Left lung (tissue), 10 donors: ENCODE results near the gene CIART. TPM values are rescaled to one million over a fixed set of nuclear protein-coding genes. Genes with fewer than 3 reads are reported as not detected.

Experiments used
- ATAC-seq: fragments of 200-7000 bp; cut with Tn5 transposase; one replicate; pipeline ENCODE4 v1.9.1; 2020; ENCODE audit warnings: moderate library complexity
- DNase-seq, 4 donors: peaks; one replicate each; pipeline ENCODE4 v3.0.0-alpha.2; 2013 to 2020
- H3K27ac ChIP-seq, 2 donors: fragments of 200-600 bp; sonication (generic) in 1 of 2; one replicate each; pipeline versions ENCODE4 v1.5.0 to v1.8.0; 2020 to 2021
- H3K27me3 ChIP-seq, 2 donors: fragments of 200-600 bp; sonication (generic) in 1 of 2; one replicate each; pipeline versions ENCODE4 v1.5.0 to v1.8.0; 2020 to 2021
- H3K36me3 ChIP-seq, 2 donors: fragments of 200-600 bp; sonication (generic) in 1 of 2; one replicate each; pipeline versions ENCODE4 v1.5.0 to v1.8.0; 2020 to 2021
- H3K4me1 ChIP-seq, 2 donors: fragments of 200-600 bp; one replicate each; pipeline ENCODE4 v1.8.0; 2021
- H3K4me3 ChIP-seq, 2 donors: fragments of 200-600 bp; sonication (generic) in 1 of 2; one replicate each; pipeline versions ENCODE4 v1.5.0 to v1.8.0; 2020 to 2021; ENCODE audit warnings: mild to moderate bottlenecking in 1 of 2
- H3K9me3 ChIP-seq, 2 donors: fragments of 200-600 bp; sonication (generic) in 1 of 2; one replicate each; pipeline versions ENCODE4 v1.5.0 to v1.8.0; 2020 to 2021
- CTCF ChIP-seq, 2 donors: fragments of 200-600 bp; sonication (generic) in 1 of 2; IDR thresholded peaks; one replicate each; pipeline versions ENCODE4 v1.5.0 to v1.8.0; 2021; ENCODE audit warnings: antibody characterized with exemption in 2 of 2
- intact Hi-C, 2 donors: fragments of 100-400 bp; cut with DNase I; formaldehyde crosslinking; loops; one replicate each; pipeline versions ENCODE4 v1.11.2 to v1.14.2; 2022
- polyA plus RNA-seq, 6 donors: library from polyadenylated mRNA; unstranded; fragments of 120-200 nt; gene quantifications; one replicate each; pipeline ENCODE4 v1.2.1, GENCODE V29; 2013; ENCODE audit not compliant: insufficient read length in 6 of 6
- total RNA-seq, 2 donors: library from RNA; stranded (reverse); fragmentation: NEBNext Ultra II Directional; extraction: Animal tissue kit (Norgen Biotek cat#: 25700); gene quantifications; one replicate each; pipeline ENCODE4 v1.2.1, GENCODE V29; 2021
- donor health status: DM: no; HTN: yes; CAD: no.
- donor health status: DM: no; HTN: no; CAD: no.

The CIART gene
- total and polyA plus RNA-seq, 8 donors, result 3.4 to 13.2 (median 8.3) TPM

- no peak for TF ChIP-seq CTCF (IDR thresholded peaks at IDR 0.05)
- H3K9me3 ChIP-seq, result no peaks in the 10 kb centered on the region
- peaks cover 5 to 25% of the 10 kb centered on the region in 2 donors for H3K4me1 ChIP-seq
- no peaks in the 10 kb centered on the region for H3K27me3 ChIP-seq
- ATAC-seq (no peak), DNase-seq (no peak)
- H3K27ac ChIP-seq, result peak overlapping the region in 1 of 2 donors; percentile 89
- peak overlapping the region; percentile 68 to 77 for H3K4me3 ChIP-seq
- H3K36me3 ChIP-seq, result peaks cover 0 to 28% of the 10 kb centered on the region in 2 donors
- intact Hi-C loops, result no loop called here
Observed at GRCh38 chr1:150322310-150322709, 40.0 kb downstream of the CIART start.

- Histone ChIP-seq H3K27me3 (no peaks in the 10 kb centered on the region), H3K4me1 (no peaks in the 10 kb centered on the region), H3K4me3 (no peak overlapping the region), H3K36me3 (peaks cover 0 to 100% of the 10 kb centered on the region in 2 donors), H3K27ac (no peak overlapping the region), H3K9me3 (no peaks in the 10 kb centered on the region)
- intact Hi-C loops, result no loop called here
- ATAC-seq (no peak), DNase-seq (peak in 1 of 4 donors; percentile 21)
- TF ChIP-seq CTCF (IDR thresholded peaks at IDR 0.05), result no peak
Observed at GRCh38 chr1:150332651-150333290, 50.4 kb downstream of the CIART start.

Other genes starting within 250 kb of the CIART start
- gene VPS45, start 214.8 kb upstream of the CIART start, total RNA-seq, result 10 to 100 TPM; 36.7 to 41.7 TPM
- 10 to 100 TPM; 62.8 to 81.2 (median 72.5) TPM for gene VPS45, start 214.8 kb upstream of the CIART start, polyA plus RNA-seq
- 10 to 100 TPM; 35.3 to 51.2 TPM for gene PLEKHO1, start 132.6 kb upstream of the CIART start, total RNA-seq
- 10 to 100 TPM; 44.1 to 55.1 (median 48.3) TPM for gene PLEKHO1, start 132.6 kb upstream of the CIART start, polyA plus RNA-seq
- 10 to 100 TPM; 27.3 to 31.4 TPM for gene ANP32E, start 46.4 kb upstream of the CIART start, total RNA-seq
- gene ANP32E, start 46.4 kb upstream of the CIART start, polyA plus RNA-seq, result 100 to 1,000 TPM in 2 of 6 donors, 10 to 100 TPM in 4; 72.4 to 112 (median 88.7) TPM
- under 1 TPM; 0.18 to 0.44 TPM for gene CA14, start 24.8 kb upstream of the CIART start, total RNA-seq
- 1 to 10 TPM; 4.4 to 5.7 (median 4.6) TPM for gene CA14, start 24.8 kb upstream of the CIART start, polyA plus RNA-seq
- gene APH1A, start 13.5 kb upstream of the CIART start, total RNA-seq, result 100 to 1,000 TPM; 127 to 143 TPM
- 100 to 1,000 TPM; 173 to 206 (median 184) TPM for gene APH1A, start 13.5 kb upstream of the CIART start, polyA plus RNA-seq
- 10 to 100 TPM; 10.8 to 21.3 TPM for gene C1orf54, start 9.8 kb upstream of the CIART start, total RNA-seq
- gene C1orf54, start 9.8 kb upstream of the CIART start, polyA plus RNA-seq, result 10 to 100 TPM; 58.9 to 83.9 (median 72.5) TPM
- gene MRPS21, start 11.3 kb downstream of the CIART start, total RNA-seq, result 10 to 100 TPM; 44.2 to 47.9 TPM
- 10 to 100 TPM; 54.0 to 66.2 (median 58.6) TPM for gene MRPS21, start 11.3 kb downstream of the CIART start, polyA plus RNA-seq
- 10 to 100 TPM; 38.1 to 53.1 TPM for gene PRPF3, start 39.0 kb downstream of the CIART start, total RNA-seq
- 100 to 1,000 TPM; 108 to 152 (median 130) TPM for gene PRPF3, start 39.0 kb downstream of the CIART start, polyA plus RNA-seq
- 10 to 100 TPM; 26.2 to 29.3 TPM for gene RPRD2, start 81.6 kb downstream of the CIART start, total RNA-seq
- gene RPRD2, start 81.6 kb downstream of the CIART start, polyA plus RNA-seq, result 10 to 100 TPM; 41.8 to 43.8 (median 42.8) TPM
- 10 to 100 TPM; 18.5 to 21.7 TPM for gene TARS2, start 204.9 kb downstream of the CIART start, total RNA-seq
- 10 to 100 TPM; 24.1 to 29.4 (median 26.8) TPM for gene TARS2, start 204.9 kb downstream of the CIART start, polyA plus RNA-seq
- 10 to 100 TPM; 21.3 to 65.2 TPM for gene ECM1, start 225.6 kb downstream of the CIART start, total RNA-seq
- gene ECM1, start 225.6 kb downstream of the CIART start, polyA plus RNA-seq, result 1 to 10 TPM; 1.9 to 3.4 (median 3.2) TPM
- gene FALEC, start 233.2 kb downstream of the CIART start, total RNA-seq, result not detected
- 1 to 10 TPM in 5 of 6 donors, under 1 TPM in 1; 0.50 to 1.9 (median 1.2) TPM for gene FALEC, start 233.2 kb downstream of the CIART start, polyA plus RNA-seq